GM15510 (cell line): ENCODE measurements around the gene MORC4.

Experiments used
- POLR2A ChIP-seq: IDR thresholded peaks from 3 replicates; pipeline ENCODE4 v1.6.1; 2011; ENCODE audit warnings: borderline replicate concordance; ENCODE audit not compliant: insufficient read length; ENCODE audit errors: extremely low read depth

Gene MORC4

GRCh38 chrX:107000013-107000515 lies at the start of gene MORC4:
MORC4 (minus strand) TSS chrX:107000212; CDS start chrX:106999969, 243 bp downstream.
- no peak for TF ChIP-seq POLR2A

GRCh38 chrX:107047622-107048021 lies 47.6 kb upstream of the MORC4 start:
- no peak for TF ChIP-seq POLR2A

GRCh38 chrX:107029752-107030151 lies 29.7 kb upstream of the MORC4 start:
- no peak for TF ChIP-seq POLR2A

GRCh38 chrX:107025545-107025944 lies 25.5 kb upstream of the MORC4 start:
- no peak for TF ChIP-seq POLR2A

GRCh38 chrX:107014936-107015335 lies 14.9 kb upstream of the MORC4 start:
- no peak for TF ChIP-seq POLR2A

GRCh38 chrX:107008034-107008433 lies 8.0 kb upstream of the MORC4 start:
- TF ChIP-seq POLR2A: no peak

GRCh38 chrX:106999002-106999975 lies 723 bp downstream of the MORC4 start:
- no peak for TF ChIP-seq POLR2A

GRCh38 chrX:106997611-106998010 lies 2.4 kb downstream of the MORC4 start:
- no peak for TF ChIP-seq POLR2A

- no peak for TF ChIP-seq POLR2A
These were observed 4.3 kb downstream of the MORC4 start for GRCh38 chrX:106995678-106996077.

GRCh38 chrX:106987488-106987887 lies 12.5 kb downstream of the MORC4 start:
- TF ChIP-seq POLR2A: no peak

GRCh38 chrX:106980952-106981626 lies 18.9 kb downstream of the MORC4 start:
- TF ChIP-seq POLR2A: no peak

- TF ChIP-seq POLR2A: no peak
These were observed 23.6 kb downstream of the MORC4 start for GRCh38 chrX:106976416-106976815.

GRCh38 chrX:106973433-106974149 lies 26.4 kb downstream of the MORC4 start:
- TF ChIP-seq POLR2A: no peak

GRCh38 chrX:106972896-106973295 lies 27.1 kb downstream of the MORC4 start:
- no peak for TF ChIP-seq POLR2A

GRCh38 chrX:106964290-106964689 lies 35.7 kb downstream of the MORC4 start:
- no peak for TF ChIP-seq POLR2A

GRCh38 chrX:106963111-106963510 lies 36.9 kb downstream of the MORC4 start:
- TF ChIP-seq POLR2A: no peak

GRCh38 chrX:106959901-106960300 lies 40.1 kb downstream of the MORC4 start:
- no peak for TF ChIP-seq POLR2A
